ENCODE results near the gene SCRT2. TPM values are rescaled to one million over a fixed set of nuclear protein-coding genes. Genes with fewer than 3 reads are reported as not detected.

SCRT2 gene
- total and polyA plus RNA-seq, 12 donors = not detected

DNA sequence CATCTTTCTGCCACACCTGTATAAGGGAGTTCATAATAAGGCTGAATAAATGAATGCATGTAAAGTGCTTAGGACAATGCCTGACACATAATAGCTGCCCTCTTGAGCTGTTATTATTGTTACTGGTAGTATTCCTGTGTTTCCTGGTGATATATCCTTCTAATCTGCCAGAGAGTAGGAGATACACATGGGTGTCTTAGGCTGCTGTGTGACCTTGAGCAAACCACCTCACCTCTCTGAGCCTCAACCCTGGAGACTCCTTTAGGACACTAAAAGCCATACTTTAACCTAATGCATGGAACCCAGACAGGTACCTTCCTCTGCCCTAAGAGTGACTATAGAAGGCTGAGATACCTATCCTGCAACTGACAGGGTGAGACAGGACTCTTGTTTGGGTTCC, 7.6 kb downstream of the SCRT2 start:
- no peak for TF ChIP-seq POLR2A (IDR thresholded peaks at IDR 0.05)
- TF ChIP-seq, protein P1, sequence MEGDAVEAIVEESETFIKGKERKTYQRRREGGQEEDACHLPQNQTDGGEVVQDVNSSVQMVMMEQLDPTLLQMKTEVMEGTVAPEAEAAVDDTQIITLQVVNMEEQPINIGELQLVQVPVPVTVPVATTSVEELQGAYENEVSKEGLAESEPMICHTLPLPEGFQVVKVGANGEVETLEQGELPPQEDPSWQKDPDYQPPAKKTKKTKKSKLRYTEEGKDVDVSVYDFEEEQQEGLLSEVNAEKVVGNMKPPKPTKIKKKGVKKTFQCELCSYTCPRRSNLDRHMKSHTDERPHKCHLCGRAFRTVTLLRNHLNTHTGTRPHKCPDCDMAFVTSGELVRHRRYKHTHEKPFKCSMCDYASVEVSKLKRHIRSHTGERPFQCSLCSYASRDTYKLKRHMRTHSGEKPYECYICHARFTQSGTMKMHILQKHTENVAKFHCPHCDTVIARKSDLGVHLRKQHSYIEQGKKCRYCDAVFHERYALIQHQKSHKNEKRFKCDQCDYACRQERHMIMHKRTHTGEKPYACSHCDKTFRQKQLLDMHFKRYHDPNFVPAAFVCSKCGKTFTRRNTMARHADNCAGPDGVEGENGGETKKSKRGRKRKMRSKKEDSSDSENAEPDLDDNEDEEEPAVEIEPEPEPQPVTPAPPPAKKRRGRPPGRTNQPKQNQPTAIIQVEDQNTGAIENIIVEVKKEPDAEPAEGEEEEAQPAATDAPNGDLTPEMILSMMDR (IDR thresholded peaks at IDR 0.05) = no peak
- H3K4me3 ChIP-seq = no peak overlapping the region
- H3K36me3 ChIP-seq (replicated peaks in 1 of 2) = no peaks in the 10 kb centered on the region
- peaks cover 39% of the 10 kb centered on the region for H3K27me3 ChIP-seq
- H3K27ac ChIP-seq = no peak overlapping the region
- intact Hi-C loops (cut with DNase I) = no loop called here
- no peak for DNase-seq
- no peaks in the 10 kb centered on the region for H3K9me3 ChIP-seq (replicated peaks in 1 of 3)
- H3K4me1 ChIP-seq (replicated peaks in 1 of 2) = no peaks in the 10 kb centered on the region

DNA sequence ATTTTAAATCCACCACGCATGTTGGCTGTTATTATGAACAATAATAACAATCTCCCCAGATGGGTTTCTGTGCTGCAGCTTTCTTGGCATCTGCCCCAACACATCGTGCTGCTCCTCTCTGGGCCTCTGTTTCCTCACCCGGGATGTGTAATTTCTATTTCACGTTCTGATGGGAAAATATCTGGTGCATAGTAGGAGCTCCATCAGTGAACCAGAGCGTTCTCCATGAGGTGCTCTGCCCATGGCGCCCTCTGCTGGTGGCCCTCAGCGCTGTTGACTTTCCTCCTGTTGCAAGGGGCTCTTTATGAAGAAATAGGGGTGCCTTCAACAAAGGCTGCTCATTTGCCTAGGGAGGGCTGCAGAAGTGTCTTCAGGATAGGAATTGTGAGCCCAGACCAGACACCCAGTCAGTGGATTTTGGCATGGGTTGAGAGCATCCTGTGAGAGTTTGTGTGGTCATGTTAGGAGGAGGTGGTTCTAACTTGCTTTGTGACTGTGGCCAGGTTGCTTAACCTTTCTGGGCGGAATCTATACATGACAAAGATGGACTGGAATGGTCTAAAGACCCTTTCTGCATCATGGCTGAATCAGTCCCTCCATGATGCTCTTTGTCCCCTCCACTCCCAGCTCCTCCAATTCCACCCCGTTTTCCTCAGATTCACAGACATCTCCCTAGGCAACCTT, 8.1 kb downstream of the SCRT2 start:
- WGBS, 4 donors = 31 to 39% (median 32%) methylated on average over 7 to 9 of the region's 9 CpGs
- Histone ChIP-seq H3K9me3 (replicated peaks in 1 of 3) (no peaks in the 10 kb centered on the region), H3K27me3 (peaks cover 43% of the 10 kb centered on the region), H3K27ac (no peak overlapping the region), H3K36me3 (replicated peaks in 1 of 2) (no peaks in the 10 kb centered on the region), H3K4me3 (no peak overlapping the region), H3K4me1 (replicated peaks in 1 of 2) (no peaks in the 10 kb centered on the region)
- intact Hi-C loops (cut with DNase I) = loop anchor here in 1 of 2 donors (2.0 kb wide), 1 partner anchor 103 kb away; no protein-coding TSS in a partner anchor
- DNase-seq = peak in 5 of 7 donors; percentile 44 to 78 (median 69)
- TF ChIP-seq POLR2A (IDR thresholded peaks at IDR 0.05) = no peak
- TF ChIP-seq, protein P1 (IDR thresholded peaks at IDR 0.05) = peak; percentile 32 to 76 (median 72)

DNA sequence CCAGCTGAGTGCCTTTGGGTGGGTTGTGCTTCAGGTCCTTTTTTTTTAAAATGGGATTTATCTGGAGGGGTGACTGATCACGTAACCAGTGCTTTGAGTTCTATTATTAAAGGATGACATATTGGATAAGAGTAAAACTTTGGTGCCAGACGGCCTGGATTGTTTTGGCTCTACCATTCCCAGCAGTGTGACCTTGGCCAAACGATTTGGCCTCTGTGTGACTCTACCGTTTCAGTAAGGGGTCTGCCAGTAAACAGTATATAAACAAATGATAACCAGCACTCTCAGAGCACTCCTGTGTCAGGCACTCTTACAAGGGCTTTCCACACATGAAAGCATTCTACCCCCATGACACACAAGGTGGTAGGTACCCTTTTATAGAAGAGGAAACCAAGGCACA, 8.7 kb downstream of the SCRT2 start:
- Histone ChIP-seq H3K4me1 (replicated peaks in 1 of 2) (no peaks in the 10 kb centered on the region), H3K36me3 (replicated peaks in 1 of 2) (no peaks in the 10 kb centered on the region), H3K27me3 (peaks cover 49% of the 10 kb centered on the region), H3K4me3 (no peak overlapping the region), H3K9me3 (replicated peaks in 1 of 3) (no peaks in the 10 kb centered on the region), H3K27ac (no peak overlapping the region)
- 22 to 38% (median 31%) methylated on average over 3 to 4 of the region's 4 CpGs for WGBS, 4 donors
- TF ChIP-seq POLR2A (IDR thresholded peaks at IDR 0.05) = no peak
- TF ChIP-seq, protein P1 (IDR thresholded peaks at IDR 0.05) = no peak
- intact Hi-C loops (cut with DNase I) = loop anchor here in 1 of 2 donors (2.0 kb wide), 1 partner anchor 102 kb away; no protein-coding TSS in a partner anchor
- no peak for DNase-seq

DNA sequence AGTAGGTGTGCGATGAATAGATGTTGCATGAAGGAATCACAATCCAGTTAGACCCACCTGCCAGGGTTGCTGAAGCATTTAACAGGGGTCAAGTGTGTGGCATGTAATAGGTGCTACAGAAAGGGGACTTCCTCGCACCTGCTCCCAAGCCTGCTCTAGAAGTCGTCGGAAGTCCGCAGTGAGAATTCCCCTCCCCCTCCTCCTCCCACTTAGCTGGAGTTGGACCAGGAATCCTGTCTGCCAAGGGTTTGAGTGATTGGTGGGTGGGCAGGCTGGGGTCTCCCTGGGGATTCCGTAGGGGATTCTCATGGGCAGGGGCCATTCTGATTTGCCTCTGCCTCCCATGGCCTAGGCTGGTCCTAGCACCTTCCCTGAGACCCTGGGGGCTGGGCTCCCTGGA, 10.3 kb downstream of the SCRT2 start:
- WGBS, 4 donors = 50 to 68% (median 59%) methylated on average over 2 to 6 of the region's 6 CpGs
- no peaks in the 10 kb centered on the region for H3K36me3 ChIP-seq (replicated peaks in 1 of 2)
- no peaks in the 10 kb centered on the region for H3K4me1 ChIP-seq (replicated peaks in 1 of 2)
- no peaks in the 10 kb centered on the region for H3K9me3 ChIP-seq (replicated peaks in 1 of 3)
- no peak overlapping the region for H3K27ac ChIP-seq
- H3K27me3 ChIP-seq = peaks cover 51% of the 10 kb centered on the region
- TF ChIP-seq, protein P1 (IDR thresholded peaks at IDR 0.05) = no peak
- no peak for TF ChIP-seq POLR2A (IDR thresholded peaks at IDR 0.05)
- intact Hi-C loops (cut with DNase I) = no loop called here
- no peak overlapping the region for H3K4me3 ChIP-seq
- no peak for DNase-seq
